Testis (tissue), 5 donors: ENCODE data around the gene FAM216B. TPM values are rescaled to one million over a fixed set of nuclear protein-coding genes. Genes with fewer than 3 reads are reported as not detected.

Experiments
- DNase-seq: peaks from one replicate; pipeline ENCODE4 v3.0.0-alpha.2; 2019
- H3K27ac ChIP-seq, 2 donors: fragments of 200-600 bp; sonication (generic); one replicate each; pipeline ENCODE4 v1.5.1; 2019
- H3K27me3 ChIP-seq: fragments of 200-600 bp; sonication (generic); one replicate; pipeline ENCODE4 v1.5.1; 2019
- H3K36me3 ChIP-seq: fragments of 200-600 bp; sonication (generic); one replicate; pipeline ENCODE4 v1.5.1; 2017; ENCODE audit warnings: low read depth; ENCODE audit errors: missing control alignments
- H3K4me1 ChIP-seq: fragments of 200-600 bp; sonication (generic); one replicate; pipeline ENCODE4 v1.5.1; 2019
- H3K4me3 ChIP-seq, 2 donors: fragments of 200-600 bp; sonication (generic); one replicate each; pipeline ENCODE4 v1.5.1; 2017 to 2019
- H3K9me3 ChIP-seq: fragments of 200-600 bp; sonication (generic); one replicate; pipeline ENCODE4 v1.5.1; 2017
- CTCF ChIP-seq, 3 experiments: fragments of 450-650 bp in 2 of 3; fragments of 200-600 bp in 1 of 3; sonication (generic) in 1 of 3; IDR thresholded peaks; one replicate each; pipeline ENCODE4 v1.5.1; 2016 to 2019; ENCODE audit warnings: antibody characterized with exemption in 3 of 3, mild to moderate bottlenecking in 2 of 3, moderate library complexity in 1 of 3
- POLR2A ChIP-seq: fragments of 450-650 bp; IDR thresholded peaks from one replicate; pipeline ENCODE4 v1.6.1; 2017; ENCODE audit warnings: antibody characterized with exemption, mild to moderate bottlenecking, moderate library complexity
- WGBS, 2 donors: methylation state at CpG; one replicate each; pipeline ENCODE4 v1.1.5; 2018; 5-methylcytosine and 5-hydroxymethylcytosine counted together
- intact Hi-C: fragments of 100-400 bp; cut with DNase I; formaldehyde crosslinking; loops from one replicate; pipeline ENCODE4 v1.15.1; 2023; ENCODE audit warnings: low total_unique reads
- long read RNA-seq, 2 donors: transcript quantifications; one replicate each; lab custom pipeline, GENCODE V29; 2026
- polyA plus RNA-seq: library from polyadenylated mRNA; stranded (reverse); fragments of 350-450 nt; fragmentation: Illumina TruSeq; extraction: RNeasy Lipid Tissue Mini Kit (QIAGEN cat#74804); gene quantifications from one replicate; pipeline ENCODE4 v1.2.3, GENCODE V29; 2014; ENCODE audit warnings: low read depth, low replicate concordance; ENCODE audit not compliant: insufficient read depth
- total RNA-seq, 2 donors: library from RNA; depleted of rRNA; stranded (reverse); fragments of >200 nt; gene quantifications; one replicate each; pipeline ENCODE4 v1.2.3, GENCODE V29; 2016

The FAM216B gene
- total RNA-seq: under 1 TPM in 1 of 2 donors, not detected in 1; 0.16 TPM
- 1.3 TPM for polyA plus RNA-seq
- long read RNA-seq, donor 1: 0 reads
- long read RNA-seq, donor 2: 0 reads

- H3K4me3 ChIP-seq: no peak within 1 kb of the TSS
- WGBS, 2 donors: 88 to 89% methylated on average over 3 of the region's 3 CpGs
- no peaks in the 10 kb centered on the region for H3K36me3 ChIP-seq
- H3K27me3 ChIP-seq: no peaks in the 10 kb centered on the region
- H3K4me1 ChIP-seq: no peaks in the 10 kb centered on the region
- intact Hi-C loops: no loop called here
- no peaks in the 10 kb centered on the region for H3K9me3 ChIP-seq
- DNase-seq: no peak
- H3K27ac ChIP-seq: no peak within 1 kb of the TSS
- TF ChIP-seq CTCF (IDR thresholded peaks at IDR 0.05): no peak
- TF ChIP-seq POLR2A: no peak
These were observed at the start of gene FAM216B for GRCh38 chr13:42781352-42781751. Gene FAM216B, plus strand, starts transcription at chr13:42781584. Its CDS starts 2,484 bp downstream, at chr13:42784068.

- H3K27ac ChIP-seq: no peak overlapping the region
- intact Hi-C loops: no loop called here
- DNase-seq: no peak
These were observed 49.3 kb upstream of the FAM216B start for GRCh38 chr13:42732073-42732472.

GRCh38 chr13:42733046-42733445 is 48.3 kb upstream of the FAM216B start:
- Histone ChIP-seq H3K4me3 (no peak overlapping the region), H3K27ac (no peak overlapping the region), H3K27me3 (no peaks in the 10 kb centered on the region), H3K4me1 (no peaks in the 10 kb centered on the region), H3K9me3 (no peaks in the 10 kb centered on the region), H3K36me3 (no peaks in the 10 kb centered on the region)
- WGBS, 2 donors: 97% methylated on average over 2 of the region's 2 CpGs
- TF ChIP-seq POLR2A: no peak
- no peak for TF ChIP-seq CTCF (IDR thresholded peaks at IDR 0.05)
- intact Hi-C loops: no loop called here
- DNase-seq: no peak

More at GRCh38 chr13:42732073-42732472, 49.3 kb upstream of the FAM216B start:
- Histone ChIP-seq H3K9me3 (no peaks in the 10 kb centered on the region), H3K4me3 (no peak overlapping the region), H3K36me3 (no peaks in the 10 kb centered on the region), H3K4me1 (no peaks in the 10 kb centered on the region), H3K27me3 (no peaks in the 10 kb centered on the region)
- TF ChIP-seq POLR2A (no peak), CTCF (IDR thresholded peaks at IDR 0.05) (no peak)

- intact Hi-C loops: no loop called here
- Histone ChIP-seq H3K27me3 (no peaks in the 10 kb centered on the region), H3K4me1 (no peaks in the 10 kb centered on the region), H3K27ac (no peak overlapping the region), H3K4me3 (no peak overlapping the region), H3K36me3 (no peaks in the 10 kb centered on the region), H3K9me3 (no peaks in the 10 kb centered on the region)
- WGBS, 2 donors: 60 to 81% methylated on average over 3 of the region's 3 CpGs
- TF ChIP-seq POLR2A (no peak), CTCF (IDR thresholded peaks at IDR 0.05) (no peak)
- DNase-seq: no peak
These were observed 46.4 kb upstream of the FAM216B start for GRCh38 chr13:42735010-42735409.

GRCh38 chr13:42740753-42741152 is 40.6 kb upstream of the FAM216B start:
- peak; percentile 35 for DNase-seq
- H3K9me3 ChIP-seq: no peaks in the 10 kb centered on the region
- intact Hi-C loops: no loop called here
- H3K27ac ChIP-seq: no peak overlapping the region
- no peaks in the 10 kb centered on the region for H3K4me1 ChIP-seq
- TF ChIP-seq CTCF (IDR thresholded peaks at IDR 0.05): no peak
- TF ChIP-seq POLR2A: no peak
- H3K36me3 ChIP-seq: no peaks in the 10 kb centered on the region
- WGBS, 2 donors: 39 to 53% methylated on average over 1 of the region's 1 CpG
- no peak overlapping the region for H3K4me3 ChIP-seq
- H3K27me3 ChIP-seq: no peaks in the 10 kb centered on the region
